ENCODE measurements around the gene CCDC177.
A peak's percentile ranks its signal among the peaks of the same experiment; 100 is the strongest.

The CCDC177 gene

DNA sequence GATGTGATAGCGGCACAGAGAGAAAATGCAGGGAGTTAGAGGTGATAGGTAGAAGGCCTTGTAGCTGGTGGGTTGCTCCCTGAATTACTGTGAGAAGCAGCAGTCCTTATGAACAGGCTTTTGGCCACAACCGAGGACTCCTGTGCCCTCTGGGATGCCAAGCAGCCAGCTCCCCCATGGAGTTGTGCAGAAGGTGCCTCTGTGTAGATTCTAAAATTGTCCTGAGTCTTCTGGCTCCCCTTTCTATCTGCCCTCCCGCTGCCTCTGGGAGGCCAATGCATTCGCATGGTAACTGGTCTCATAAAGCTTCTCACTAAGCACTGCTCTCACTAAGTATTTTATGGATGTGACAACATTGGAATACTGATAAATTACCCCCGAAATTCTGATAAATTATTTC is 20.7 kb upstream of the CCDC177 start:
- no peak for DNase-seq

DNA sequence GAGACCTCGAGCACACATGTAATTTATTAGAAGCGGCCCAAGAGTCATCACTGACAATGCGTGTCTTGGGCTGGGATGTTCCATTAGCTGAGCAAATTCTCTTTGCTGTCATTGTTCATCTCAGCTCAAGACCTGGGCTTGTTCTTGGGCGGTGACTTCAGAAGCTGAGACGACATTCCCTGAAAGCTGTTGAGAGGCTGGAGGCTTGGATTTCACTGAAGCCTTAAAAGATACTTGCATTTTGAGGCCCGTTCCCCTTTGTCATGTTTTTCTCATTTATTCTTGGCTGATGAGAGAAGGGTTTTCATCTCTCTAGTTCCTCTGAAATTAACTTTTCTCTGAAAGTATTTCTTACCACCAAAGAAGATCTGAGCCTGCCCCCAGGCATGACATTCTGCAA is 20.2 kb upstream of the CCDC177 start:
- DNase-seq: no peak

DNA sequence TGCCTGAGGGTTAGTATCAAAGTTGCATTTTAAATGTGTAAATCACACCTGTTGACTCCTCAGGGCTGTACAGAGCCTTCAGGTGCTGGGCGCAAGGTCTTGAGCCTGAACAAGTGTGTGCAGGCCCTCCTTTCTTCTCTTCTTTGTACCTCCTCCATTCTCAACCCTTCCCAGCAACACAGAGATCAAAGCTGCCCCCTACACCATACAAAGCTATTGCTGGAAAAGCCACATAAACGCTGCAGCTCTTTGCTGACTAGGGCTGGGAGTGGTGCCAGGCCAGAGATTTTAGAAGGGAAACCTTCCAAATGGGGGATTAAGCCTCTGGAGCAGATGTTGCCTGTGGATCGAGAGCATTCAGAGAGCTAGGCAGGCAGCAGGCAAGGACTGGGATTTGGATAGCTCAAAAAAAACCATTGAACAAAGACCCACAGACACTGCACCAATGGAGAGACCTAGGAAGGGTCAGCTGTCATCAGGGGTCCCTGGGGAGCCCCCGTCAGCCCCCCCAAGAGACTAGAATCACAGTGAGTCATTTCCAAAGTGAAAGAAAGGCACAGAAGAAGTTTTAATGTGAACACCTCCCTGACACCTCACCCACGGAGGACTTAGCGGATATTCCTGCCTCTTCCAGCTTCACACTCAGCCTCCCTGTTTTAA is 18.5 kb upstream of the CCDC177 start:
- no peak for DNase-seq

DNA sequence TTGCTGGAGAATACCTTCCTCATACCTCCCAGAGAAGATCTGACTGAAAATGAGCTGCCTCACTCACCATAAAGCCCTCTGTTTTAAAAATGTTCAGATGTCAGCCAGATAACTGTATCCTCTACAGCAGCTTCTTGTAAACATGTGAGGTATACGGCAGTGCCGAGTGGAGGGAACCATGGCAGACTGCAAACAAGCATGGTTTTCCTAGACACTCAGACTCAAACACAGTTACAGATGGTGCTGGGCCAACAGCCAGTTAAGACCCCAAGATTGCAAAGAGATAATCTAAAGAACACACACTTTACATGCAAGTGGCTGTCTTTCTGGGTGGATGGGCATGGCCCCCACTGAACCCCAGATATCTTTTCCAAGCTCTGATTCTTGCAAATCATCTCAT is 16.6 kb upstream of the CCDC177 start:
- DNase-seq: no peak

DNA sequence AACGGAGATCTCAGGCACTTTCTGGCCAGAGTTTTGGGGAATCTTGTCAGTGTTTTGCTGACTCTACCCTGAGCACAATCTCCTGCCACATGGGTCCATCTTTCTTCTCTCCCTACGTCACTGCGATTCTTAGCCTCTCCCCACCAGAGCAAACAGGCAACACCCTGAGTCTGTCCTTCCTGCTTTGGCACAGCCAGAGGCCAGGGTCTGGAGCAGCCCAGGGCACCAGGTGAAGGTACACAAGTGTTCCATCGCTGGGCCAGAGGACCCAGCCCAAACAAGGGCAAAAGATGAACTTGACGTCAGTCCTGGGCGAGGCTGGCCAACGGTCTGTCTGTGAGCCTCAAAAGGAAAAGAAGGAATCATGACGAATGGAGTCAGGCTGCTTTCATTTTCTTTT is 12.7 kb upstream of the CCDC177 start:
- no peak for DNase-seq

DNA sequence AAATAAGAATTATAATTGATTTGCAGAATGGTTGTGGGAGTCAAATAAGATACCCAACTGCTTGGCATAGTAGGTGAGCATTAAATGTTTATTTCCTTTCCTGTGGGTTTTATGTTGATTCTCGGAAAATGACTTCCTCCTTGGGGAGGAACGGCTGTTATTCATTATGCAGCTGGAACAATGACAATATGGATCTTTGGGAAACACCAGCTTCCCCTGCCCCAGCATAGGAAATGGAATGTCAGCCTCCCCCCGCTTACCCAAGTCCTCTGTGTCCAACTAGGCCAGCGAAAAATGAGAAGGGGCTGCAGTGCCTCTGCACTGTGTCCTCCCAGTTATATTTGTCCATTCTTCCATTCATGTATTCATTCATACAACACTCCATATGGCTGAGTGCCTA is 11.7 kb upstream of the CCDC177 start:
- no peak for DNase-seq

DNA sequence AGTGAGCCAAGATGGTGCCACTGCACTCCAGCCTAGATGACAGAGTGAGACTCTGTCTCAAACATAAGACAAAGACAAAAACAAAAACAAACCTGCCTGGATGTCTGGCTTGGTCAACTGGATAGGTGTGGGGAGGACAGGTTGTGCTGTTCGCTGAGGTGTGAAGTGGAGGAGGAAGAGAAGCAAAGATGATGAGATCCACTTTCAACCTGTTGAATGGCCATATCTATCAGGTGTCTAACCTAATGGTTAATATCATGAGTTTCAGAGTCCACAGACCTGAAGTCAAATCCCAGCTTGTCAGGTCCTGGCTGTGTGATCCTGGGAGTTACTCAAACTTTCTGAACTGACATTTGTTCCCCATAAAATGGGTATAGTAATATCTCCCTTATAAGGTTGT is 9.7 kb upstream of the CCDC177 start:
- no peak for DNase-seq

DNA sequence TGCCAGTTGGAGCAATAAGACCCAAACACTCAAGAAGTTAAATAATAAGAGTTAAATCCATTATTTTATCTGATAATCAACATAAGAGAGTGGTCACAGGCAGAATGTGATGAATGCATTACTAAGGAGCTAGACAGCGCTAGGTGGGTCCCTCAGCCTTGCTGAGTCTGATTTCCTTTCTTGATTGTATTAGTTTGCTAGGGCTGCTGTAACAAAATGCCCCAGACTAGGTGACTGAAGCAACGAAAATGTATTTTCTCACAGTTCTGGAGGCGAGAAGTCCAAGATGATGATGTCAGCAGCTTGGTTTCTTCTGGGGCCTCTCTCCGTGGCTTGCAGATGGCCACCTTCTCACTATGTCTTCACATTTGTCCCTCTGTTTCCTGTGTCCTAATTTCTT is 8.2 kb upstream of the CCDC177 start:
- DNase-seq: no peak

DNA sequence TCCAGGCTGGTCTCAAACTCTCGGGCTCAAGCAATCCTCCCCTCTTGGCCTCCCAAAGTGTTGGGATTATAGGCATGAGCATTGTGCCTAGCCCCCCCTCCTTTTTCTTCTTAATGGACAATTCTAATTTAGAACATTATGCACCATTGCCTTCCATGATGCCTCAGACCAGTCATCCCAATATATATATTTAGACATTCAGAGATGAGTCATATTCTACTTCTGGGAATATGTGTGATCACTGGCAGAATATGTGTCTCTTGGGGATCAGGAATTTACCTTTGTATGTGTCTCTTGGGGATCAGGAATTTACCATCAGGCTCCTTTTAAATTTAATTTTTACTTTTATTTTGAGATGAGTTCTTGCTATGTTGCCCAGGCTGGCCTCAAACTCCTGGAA is 7.5 kb upstream of the CCDC177 start:
- no peak for DNase-seq

DNA sequence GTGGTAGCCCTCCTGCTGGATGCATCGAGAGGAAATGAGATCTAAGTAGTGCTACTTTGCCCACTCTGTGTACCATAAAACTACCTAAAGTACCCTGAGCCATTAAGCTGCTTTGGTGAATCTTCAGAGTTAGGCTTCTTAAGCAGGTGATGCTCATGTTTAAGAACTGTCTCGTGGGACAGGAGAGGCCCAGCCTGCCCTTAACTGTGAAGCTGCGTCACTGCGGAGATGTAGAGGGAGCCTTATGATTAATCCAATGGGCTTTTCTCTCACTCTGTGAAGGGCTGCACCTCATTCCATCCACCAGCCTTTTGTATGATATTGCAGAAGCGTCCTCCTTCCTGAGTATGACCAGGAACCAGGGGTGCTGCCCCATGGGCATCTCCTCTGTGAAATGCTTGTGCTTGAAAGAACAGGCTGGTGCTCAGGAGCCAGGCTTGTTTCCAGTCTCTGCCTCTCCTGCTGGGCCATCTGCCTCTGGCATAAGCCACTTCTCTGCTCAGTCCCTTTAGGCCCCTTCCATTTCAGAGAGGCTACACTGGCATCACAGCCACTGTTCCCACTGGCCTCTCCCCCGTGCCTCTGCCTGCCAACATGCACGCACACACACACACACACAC is 6.8 kb upstream of the CCDC177 start:
- no peak for DNase-seq

DNA sequence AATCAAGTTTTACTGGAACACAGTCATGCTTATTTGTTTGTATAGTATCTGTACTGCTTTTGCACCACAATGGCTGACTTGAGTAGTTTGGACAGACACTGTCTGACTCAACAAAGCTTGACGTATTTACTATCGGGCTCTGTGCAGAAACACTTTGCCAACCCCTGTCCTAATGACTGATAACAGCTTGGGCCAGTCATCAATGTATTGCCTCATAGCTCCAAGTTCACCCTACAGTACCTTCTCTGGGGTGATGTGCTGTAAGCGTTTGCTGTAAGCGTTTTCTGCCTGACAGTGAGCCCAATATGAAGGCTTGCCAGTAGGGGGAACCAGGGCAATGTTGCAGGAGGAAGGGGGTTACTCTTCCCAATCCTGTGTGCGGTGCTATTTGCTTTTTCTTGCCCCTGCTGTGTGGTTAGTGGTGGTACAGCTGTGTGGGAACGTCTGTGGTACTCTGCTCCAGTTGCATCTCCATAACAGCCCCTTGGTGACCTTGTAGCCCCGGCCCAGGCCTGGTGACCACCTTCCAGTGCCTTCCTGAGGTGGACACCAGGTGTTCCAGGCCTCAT is 5.4 kb upstream of the CCDC177 start:
- no peak for DNase-seq

DNA sequence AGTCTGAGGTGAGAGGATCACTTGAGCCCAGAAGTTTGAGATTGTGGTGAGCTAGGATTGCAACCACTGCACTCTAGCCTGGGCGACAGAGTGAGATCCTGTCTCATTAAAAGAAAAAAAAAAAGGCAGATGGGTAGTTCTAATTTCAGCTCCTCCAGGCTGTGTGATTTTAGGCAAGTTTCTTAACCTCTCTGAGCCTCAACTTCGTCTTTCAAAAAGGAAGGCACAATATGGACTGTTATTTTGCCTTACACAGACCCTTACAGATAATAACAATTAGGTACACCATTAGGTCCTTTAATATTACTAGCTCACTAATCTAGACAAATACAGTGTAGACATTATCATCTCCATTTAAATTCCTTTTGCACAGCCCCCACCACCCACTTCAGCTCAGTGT is 4.8 kb upstream of the CCDC177 start:
- no peak for DNase-seq

DNA sequence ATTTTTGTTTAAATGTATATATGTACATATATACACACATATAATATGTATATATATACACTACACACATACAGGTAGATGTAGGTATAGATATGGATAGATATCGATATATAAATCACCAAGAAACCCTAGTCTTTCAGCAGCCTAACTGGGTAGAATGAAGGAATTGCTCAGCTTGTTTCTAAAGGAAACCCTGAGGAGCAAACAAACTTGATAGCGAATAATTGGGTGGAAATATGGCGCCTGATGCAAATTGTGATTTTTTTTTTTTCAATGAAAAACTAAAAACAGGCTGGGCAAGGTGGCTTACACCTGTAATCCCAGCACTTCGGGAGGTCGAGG is 254 bp upstream of the CCDC177 start:
- DNase-seq: no peak

DNA sequence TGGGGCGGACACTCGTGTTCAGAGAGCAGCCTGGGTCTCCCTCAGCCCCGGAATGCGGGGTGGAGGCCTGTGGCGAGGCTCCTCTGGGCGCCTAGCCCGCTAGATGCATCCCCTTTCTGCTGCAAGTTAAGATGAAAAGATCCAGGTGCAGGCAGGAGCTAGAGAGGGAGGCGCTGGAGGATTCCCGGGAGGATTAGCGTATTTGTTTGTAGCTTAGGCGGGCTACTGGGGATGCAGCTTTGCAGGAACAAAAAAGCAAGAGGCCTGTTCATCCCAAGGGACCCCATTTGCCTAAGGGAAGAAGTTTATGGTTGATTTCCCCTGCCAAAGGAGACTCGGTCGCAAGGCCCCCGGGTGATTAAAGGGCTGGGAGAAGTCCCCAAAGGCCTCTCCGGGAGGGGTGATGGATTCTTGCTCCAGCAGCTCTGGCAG is 824 bp downstream of the CCDC177 start:
- peak; percentile 59 for DNase-seq

DNA sequence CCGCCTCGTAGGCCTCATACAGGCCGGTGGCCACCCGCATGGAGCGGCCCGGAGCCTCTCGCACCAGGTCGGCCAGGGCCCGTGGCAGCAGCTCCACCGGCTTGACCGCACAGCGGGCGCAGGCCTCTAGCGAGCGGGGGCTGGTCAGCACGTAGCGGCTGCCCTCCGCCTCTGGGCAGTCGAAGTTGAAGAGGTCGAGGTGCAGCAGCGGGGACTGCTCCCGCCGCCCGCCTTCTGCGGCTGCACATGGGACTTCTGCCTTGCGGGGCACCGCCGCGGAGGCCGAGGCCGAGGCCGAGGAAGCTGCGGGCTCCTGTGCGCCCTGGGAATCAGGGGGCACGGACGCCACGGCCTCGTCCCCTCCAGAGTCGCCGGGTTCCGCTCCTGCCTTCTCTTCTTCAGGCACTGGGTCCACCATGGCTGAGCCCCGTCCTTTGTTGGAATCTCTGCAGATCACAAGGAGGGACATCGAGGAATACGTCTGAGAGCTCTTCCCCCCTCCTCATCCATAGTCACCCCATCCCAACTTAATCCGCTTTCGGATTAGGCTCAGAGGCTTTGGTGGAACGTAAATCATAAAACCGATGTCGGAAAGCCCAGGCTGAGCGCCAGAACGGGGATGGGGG is 1.4 kb downstream of the CCDC177 start:
- DNase-seq: peak; percentile 53

DNA sequence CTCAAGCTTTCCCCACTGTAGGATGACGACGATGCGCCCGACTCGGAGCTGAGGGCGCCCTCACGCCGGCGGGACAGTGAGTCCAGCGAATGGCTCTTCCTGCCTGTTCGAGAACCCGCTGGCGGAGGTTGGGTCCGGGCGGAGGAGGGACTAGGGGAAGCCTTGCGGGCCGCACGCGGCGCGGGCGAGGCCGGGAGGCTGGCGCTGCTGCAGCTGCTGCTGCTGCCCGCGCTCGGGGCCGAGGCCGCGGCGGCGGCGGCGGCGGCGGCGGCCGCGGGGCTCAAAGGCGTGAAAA is 1.9 kb downstream of the CCDC177 start:
- no peak for DNase-seq

DNA sequence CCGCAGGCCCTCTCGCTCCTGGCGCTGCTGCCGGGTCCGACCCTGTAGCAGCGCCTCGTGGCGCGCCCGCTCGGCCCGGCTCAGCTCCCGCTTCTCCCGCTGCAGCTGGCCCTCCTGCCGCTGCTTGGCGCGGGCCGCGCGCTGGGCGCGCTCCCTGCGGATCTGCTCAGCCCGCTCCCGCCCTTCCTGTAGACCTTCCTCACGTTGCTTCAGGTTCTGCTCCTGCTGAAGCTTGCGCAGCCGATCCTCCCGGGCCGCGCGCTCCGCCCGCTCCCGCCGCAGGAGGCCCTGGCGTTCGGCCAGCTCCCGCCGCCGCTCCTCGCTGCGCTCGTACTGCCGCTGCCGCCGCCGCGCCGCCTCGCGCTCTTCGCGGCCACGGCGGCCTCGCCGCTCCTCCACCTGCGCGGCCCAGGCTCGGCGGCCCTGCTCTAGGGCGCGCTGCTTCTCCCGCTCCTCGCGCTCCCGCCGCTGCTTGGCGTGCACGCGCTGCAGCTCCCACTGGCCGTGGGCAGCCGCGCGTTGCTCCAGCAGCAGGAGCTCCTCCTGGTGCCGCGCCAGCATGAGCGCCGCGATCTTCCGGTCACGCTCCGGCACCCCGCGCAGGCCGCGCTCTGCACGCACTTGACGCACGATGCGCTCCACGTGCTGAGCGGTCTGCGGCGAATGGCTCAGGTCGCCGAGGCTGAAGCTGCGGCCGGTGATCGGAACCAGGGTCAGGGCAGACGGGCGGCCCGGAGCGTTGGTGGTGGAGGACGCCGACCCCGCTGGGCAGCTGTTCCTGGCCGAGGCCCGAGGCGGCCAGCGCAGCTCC is 2.4 kb downstream of the CCDC177 start:
- DNase-seq: peak; percentile 60

DNA sequence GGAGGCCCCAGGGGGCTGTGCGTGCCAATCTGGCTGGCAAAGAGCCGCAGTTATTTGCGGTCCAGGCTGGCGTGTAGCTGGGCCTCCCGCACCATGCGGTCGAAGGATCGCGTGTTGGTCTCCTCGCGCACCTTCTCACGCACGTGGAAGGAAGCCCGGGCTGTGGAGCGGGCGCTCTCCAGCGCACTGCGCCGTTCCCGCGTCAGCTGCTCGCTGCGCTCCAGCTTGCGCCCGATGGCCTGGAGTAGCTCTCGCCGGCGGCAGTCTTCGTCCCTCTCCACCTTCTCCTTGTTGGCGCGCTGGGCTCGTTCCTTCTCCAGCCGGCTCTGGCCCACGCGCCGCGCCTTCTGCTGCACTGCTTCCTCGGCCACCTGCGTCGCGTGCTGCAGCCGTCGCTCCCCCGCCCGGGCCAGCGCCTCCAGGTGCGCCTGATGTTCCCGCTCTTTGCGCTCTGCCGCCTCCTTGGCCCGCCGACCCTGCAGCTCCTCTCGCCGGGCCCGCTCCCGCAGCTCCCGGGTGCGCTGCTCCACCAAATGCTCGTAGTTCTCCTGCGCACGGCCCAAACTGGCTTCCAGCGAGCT is 3.1 kb downstream of the CCDC177 start:
- no peak for DNase-seq

DNA sequence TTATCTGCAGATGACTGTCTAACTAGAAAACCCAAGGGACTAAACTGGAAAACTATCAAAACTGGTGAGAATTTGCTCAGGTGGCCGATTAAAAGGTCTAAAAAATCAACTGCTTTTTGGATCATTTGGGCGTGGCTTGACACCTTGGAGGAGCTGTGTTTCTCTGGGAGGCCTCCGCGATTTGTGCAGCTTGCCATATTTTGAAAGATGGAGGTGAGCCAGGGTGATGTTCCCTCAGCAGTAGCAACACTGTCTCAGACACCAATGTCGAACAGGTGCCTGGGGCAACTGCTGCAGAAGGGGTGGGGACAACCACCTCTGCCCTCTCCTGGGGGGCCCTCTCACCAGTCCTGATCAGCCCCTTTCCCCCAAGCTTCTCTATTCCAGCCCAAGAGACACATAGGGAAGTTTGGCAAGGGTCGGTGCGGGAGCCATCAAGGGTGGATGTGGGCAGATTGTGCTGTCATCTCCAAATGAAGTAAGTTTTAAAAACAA is 3.8 kb downstream of the CCDC177 start:
- DNase-seq: no peak

DNA sequence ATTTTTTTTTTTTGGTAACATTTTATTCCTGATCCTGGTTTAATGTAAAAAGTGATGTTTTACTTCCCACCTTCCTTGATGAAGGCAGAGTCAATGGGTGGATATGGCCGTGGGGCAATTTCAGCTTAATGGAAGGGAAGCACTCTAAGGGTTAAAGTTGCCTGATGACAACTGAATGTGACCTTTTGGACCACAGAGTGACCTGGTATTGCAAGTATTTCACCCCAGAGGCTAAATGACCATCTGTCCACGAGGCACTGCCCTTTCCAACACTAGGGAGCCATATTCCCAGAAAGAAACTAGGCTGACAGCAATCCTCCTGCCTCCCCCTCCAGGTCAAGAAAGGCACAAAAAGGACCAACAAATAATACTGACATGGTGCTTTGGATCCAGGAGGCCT is 4.8 kb downstream of the CCDC177 start:
- DNase-seq: no peak

DNA sequence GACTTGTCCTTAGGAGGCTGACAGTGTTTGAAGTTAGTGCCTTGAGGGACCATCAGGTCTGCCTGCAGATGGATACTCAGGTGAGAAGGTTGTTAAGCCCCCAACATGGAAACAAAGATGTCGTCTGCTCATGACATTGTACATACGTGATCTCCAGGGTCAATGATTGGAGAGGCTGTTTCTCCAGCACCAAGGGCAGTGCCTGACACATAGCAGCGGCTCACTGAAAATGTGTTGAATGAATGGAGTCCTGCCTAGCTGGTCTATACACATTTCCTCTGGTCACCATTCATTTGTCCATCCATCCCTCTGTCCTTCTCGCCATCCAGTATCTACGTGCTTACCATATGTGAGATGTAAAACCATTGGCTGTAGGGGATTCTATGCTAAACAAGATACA is 7.1 kb downstream of the CCDC177 start:
- DNase-seq: no peak

DNA sequence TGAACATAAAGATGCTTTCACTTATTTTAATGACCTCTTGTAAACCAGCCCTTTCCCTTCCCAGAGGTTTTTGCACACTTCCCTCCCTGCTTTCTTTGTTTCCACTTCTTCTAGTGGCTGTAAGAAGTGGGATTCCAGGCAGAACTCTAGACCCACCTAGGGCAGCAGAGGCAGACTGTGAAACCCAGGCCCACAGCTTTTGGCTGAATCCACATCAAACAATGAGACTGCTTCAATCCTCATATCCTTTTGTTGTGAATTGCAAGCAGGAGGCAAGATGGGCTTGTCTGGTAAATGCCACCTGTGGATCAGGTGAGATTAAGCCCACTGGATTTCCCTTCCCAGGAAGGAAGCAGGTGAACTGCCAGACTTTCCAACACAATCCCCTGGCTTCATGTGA is 12.8 kb downstream of the CCDC177 start:
- DNase-seq: no peak

DNA sequence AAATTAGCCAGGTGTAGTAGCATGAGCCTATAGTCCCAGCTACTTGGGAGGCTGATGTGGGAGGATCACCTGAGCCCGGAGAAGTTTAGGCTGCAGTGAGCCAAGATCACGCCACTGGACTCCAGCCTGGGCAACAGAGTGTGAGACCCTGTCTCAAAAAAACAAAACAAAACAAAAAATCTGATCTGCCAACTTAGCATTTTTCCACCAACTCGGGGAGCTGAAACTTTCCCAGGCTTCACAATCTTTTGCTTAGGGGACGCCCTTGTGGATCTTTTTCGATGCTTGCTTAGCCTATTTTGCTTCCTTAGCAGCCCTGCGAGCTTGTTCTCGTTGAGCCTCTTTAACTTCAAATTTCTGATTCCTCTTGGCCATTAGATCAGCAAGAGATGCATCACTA is 13.8 kb downstream of the CCDC177 start:
- DNase-seq: no peak

Measured in activated CD8-positive, alpha-beta memory T cell treated with anti-CD3 and anti-CD28 coated beads, Interleukin-2, amount 50 U/mL, for 48 hours (primary cell).